Stimulated activated CD8-positive, alpha-beta memory T cell treated with anti-CD3 and anti-CD28 coated beads, Interleukin-7, amount 100 ng/mL, for 1 hour (primary cell): ENCODE measurements around the gene OR6A2.
"Not testable (repeated sequence)": the region's sequence is repeated elsewhere in the genome, so short reads cannot be mapped to it uniquely, and the experiment has no call there.

Experiments used
- DNase-seq, 2 donors: peaks; one replicate each; pipeline ENCODE4 v3.0.0-alpha.2; 2020; ENCODE audit warnings: low read depth in 2 of 2

Gene OR6A2

DNA sequence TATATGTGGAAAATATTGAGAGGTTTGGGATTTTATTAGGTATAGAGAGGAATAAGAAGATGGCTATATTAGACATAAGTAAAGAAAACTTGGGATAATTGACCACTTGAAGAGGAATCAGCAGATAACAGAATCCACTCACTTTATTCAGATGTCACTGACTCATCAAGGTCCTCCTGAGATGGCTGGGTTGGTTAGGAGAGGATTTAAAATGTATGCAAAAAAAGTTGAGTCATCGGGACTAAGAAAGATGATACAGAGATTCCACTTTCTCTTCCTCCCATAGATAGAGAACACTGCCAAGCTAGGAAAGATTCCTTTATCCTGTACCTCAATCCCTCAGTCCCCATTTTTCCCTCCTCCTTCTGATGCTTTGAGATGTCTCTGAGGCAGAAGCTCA lies at the start of gene OR6A2:
TSS of gene OR6A2 (minus strand) at position 288 of the 400 bp plus-strand sequence. CDS start 3,981 bp downstream, outside the sequence.
- no peak for DNase-seq

DNA sequence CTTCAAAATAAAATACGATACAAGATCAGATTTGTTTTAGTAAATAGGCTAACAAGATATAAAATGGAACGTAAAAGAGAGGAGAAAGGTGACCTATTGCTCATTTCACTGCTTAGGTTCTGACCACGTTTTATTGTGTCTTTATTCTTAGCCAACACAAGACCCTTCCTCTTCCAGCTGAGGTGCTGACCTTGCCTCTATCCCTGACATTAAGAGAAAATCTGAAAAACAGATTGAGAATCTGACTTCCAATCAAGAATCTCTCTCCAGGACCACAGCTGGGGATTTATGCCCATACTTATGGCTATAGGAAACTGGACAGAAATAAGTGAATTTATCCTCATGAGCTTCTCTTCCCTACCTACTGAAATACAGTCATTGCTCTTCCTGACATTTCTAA lies 45.9 kb upstream of the OR6A2 start, which contains the start of gene OR10A5:
TSS of gene OR10A5 (plus strand) at position 301 of the 400 bp plus-strand sequence. CDS start at position 301, 0 bp downstream.
- no peak for DNase-seq

- no peak for DNase-seq
Measured at GRCh38 chr11:6844356-6844755, 44.9 kb upstream of the OR6A2 start.

DNA sequence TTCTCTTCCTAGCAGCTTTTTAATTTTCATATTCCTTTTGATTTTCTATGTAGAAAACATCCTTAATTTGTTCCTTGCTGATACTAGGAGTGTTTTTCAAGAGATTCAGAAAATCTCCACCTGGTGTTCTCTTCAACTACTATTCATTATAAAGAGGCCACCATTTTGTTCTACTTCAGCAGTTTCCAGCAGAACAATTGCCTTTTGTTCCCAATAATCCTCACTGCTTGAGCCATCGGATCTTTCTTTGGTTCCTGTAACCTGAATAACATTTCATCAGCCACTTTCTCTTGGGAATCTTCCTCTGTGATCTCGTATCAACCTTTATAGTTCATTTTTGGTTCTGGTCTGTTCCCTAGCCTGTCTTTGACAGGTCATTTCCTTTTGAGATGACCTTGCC lies 44.2 kb upstream of the OR6A2 start:
- no peak for DNase-seq

DNA sequence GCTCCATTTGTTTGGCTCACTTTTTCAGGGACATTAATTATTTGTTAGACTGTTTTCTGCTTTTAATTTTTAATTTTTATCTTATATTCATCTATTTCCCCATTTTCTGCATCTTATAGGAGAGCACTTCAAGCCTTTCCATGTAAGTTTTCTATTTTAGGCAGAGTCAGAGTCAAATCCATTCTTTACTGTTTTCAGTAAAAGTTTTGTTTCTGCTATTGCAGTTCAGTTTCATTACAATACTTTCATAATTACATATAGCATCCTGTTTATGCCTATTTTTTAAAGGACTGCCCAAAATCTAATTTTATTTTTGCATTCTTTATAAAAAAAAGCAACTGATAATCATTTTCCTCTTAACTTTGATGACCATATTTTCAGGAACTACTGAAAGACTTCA lies 42.2 kb upstream of the OR6A2 start:
- no peak for DNase-seq

DNA sequence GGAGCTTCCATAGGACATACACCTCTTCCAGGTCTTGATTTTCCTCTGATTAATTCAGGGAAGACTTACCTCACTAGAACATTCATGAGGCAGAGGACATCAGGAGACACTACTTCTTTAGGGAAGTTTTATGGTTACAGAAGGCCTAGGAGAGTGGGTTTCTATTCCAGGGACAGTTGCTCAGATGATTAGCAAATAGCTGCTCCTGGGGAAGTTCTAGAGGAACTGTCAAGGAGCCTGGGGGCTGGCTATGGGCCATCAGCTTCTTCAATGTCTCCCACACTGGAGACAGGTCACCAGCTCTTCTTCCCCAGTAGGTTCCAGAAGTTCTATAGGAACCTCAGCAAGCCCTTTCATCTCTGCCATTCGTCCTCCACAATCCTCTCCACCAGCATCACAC lies 34.5 kb upstream of the OR6A2 start:
- no peak for DNase-seq

GRCh38 chr11:6833356-6833755 lies 33.9 kb upstream of the OR6A2 start:
- no peak for DNase-seq

- DNase-seq, result no peak
Measured at GRCh38 chr11:6828103-6828502, 28.6 kb upstream of the OR6A2 start.

DNA sequence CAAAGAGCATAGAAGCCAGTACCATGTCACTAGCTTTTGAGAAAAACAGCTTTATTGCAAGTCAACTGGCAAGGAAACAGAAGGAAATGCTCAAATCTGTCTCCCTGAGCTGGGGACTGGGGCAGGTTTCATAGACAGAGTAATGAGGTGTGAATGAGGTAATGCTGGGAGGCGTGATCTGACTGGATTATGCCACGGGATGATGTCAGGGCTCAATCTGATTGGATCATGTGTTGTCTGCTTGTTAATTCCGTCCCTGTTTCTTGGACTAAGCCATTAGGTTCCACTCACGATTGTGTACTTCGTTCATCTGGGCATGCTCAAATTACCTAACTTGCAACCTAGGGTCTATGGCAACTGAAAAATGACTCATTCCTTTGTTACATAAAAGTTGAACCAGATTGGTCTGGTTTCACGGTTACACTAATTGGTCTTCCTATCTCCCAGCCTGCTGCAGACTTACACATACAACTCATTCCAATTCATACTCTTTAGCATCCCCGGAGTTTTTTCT lies 25.8 kb upstream of the OR6A2 start:
- no peak for DNase-seq

DNA sequence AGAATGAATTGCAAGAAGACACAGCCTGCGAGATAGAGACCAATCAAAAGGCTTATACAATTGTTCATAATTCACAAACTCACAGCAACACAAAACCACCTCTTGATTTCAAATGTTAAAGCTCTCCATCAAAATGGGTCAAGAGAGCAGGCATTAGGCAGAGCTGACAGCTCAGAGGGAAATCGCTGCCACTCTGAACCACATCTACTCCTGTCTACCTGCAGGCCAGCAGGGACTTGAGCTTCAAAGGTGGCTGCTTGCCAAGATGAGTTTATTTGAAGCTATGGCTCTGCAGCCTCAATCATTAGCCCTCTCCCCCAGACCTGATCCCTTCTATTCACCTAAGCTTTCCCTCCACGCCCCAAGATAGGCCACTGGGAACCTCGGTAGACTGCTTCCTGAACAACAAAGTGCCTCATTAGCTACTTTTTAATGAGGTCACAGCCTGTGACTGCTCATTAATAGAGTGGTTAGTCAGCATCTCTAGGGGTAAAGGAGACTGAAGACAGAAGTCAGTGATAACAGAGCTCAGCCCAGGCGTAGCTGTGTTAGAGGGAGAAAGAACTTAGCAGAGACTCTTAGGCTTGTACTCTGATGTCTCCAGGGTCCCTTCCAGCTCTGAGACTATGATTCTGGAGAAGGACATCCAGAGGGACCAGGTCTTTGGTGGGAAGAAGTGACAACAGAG lies 24.8 kb upstream of the OR6A2 start:
- no peak for DNase-seq

- DNase-seq, result no peak
Measured at GRCh38 chr11:6818967-6819366, 19.5 kb upstream of the OR6A2 start.

DNA sequence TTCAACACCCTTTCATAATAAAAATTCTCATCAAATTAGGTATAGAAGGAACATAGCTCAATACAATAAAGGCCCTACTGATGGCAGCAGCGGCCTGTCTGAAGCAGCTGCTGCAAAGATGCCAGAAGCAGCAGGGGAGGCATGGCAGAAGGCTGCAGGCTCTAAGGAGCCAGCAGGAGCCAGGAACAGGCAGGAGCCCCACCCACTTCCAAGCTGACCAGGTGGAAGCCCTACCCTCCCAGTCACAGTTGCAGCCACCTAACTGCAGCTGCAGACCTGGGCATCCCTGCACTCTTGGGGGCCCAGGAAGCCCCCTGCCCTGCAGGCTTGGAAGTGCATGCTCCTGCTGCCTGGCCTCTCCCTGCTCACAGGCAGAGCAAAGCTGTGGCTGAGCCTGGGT lies 18.2 kb upstream of the OR6A2 start:
- DNase-seq, result no peak

DNA sequence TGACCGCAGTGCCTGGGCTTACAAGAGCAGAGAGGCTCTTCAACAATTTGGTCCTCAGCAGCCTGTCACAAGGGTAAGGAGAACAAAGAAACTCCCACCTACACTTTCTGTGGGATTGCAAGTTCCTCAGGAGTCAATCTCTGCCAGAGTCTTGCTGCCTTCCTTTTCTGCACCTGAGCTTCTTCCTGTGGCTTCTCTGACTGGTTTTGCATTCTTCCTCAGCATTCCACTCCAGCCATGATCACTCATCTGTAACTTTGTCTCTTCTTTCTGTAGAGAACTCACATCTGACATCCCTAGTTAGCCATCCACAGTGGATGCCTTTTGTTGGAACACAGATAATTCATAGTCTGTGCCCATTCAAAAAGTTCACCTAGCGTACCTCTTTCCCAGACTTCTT lies 14.2 kb upstream of the OR6A2 start:
- no peak for DNase-seq

DNA sequence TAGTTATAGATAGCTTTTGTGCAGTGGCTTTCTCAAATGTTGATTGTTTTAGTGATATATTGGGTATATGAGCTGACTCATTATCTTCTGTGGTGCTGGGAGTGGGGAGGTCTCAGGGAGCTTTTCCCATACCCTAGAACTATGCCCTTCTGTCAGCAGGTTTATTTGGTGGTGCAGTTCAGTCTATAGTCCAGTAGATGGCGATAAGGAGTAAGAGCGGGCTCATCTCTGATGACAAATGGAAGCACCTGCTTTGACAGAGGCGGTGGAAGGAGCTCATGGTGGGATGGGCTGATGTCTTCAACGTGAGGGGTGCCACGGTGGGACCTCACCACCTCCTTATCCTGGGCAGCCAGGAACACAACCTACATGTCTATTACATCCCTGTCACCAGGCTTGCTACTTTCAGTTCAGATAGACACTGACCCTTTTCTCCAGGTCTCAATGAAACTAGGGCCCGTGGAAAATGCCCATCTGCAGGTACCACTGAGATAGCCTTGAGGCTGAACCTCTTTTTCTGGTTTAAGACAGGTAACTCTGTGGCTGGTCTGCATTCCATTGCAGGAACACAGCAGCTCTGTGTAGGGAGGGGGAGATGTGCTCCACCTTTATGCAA lies 13.0 kb upstream of the OR6A2 start:
- DNase-seq, result no peak

GRCh38 chr11:6801075-6801474 lies 1.6 kb upstream of the OR6A2 start:
- not testable (repeated sequence) for DNase-seq

DNA sequence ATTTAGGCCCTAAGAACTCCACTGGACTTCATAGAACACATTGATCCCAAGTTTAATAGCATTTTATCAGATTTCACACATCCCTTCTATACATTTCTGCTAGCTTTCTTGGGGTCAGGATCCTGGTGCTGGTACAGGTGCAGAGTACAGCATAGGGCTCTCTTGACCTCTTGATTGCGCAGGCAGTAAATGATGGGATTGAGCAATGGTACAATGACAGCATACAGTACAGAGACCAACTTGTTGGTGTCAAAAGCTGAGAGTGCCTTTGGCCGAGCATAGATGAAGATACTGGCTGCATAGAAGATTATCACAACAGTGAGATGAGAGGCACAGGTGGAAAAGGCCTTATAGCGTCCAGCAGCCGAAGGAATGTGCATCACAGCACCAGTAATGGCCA lies 4.8 kb downstream of the OR6A2 start:
- DNase-seq, result no peak

DNA sequence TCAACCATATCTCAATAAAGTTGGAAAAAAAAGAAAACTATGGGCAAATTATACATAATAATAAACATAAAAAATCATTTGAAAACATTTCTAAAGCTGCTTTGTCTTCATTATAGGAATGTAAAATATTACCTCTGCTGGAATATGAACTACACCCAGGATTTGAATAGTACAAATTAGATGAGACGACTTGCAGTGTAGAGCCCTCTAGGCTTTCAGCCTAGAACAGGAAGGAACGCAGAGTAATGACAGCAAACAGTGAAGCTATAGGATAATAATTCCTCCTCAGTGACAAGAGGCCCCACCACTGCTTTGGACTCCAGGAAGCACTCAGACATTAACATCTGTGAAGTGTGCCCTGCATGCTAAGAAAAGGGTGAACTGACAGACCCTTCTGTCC lies 8.9 kb downstream of the OR6A2 start:
- DNase-seq, result no peak

DNA sequence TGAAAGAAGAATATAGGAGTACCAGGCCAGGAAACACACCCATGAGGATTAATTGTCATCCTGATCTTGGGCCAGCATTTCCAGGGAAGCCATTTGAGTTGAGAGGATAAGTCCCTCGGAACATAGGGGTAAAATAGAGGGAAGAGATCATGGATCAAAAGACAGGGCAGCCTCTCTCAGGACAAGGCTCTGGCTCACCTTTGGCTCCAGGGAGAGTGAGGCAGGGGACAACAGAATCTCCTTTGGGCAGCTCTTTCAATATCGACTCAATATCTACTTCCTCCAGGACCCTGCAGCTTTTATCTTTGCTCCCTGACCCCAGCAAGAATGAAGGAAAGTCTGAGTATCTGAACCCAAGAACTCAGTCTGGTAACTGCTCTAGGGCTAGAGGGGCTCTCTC lies 16.8 kb downstream of the OR6A2 start, which contains the start of gene OR2AG1:
TSS of gene OR2AG1 (plus strand) at position 301 of the 400 bp plus-strand sequence. CDS start 2,018 bp downstream, outside the sequence.
- DNase-seq, result no peak

DNA sequence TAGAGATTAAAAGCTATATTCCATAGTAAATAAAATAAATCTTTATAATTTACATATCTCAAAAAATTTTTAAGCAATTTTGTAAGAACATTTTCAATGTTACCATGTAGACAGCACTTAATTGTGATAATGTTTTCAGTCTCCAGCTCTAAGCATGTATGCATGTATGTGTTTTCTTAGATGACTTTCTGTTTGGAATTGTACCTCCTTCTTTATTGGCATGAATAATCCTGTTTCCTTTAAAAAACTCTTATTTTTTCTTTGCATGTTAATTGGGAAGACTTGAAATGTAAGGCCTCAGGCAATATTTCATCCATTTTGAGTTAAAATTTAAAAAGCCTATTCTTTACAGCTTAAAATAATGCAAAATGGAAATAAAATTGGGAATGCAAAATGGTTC lies 18.7 kb downstream of the OR6A2 start:
- DNase-seq, result no peak

- DNase-seq, result no peak
Measured at GRCh38 chr11:6778518-6778917, 21.0 kb downstream of the OR6A2 start.

- DNase-seq, result no peak
Measured at GRCh38 chr11:6771926-6772893, 27.3 kb downstream of the OR6A2 start, which contains the start of gene OR2AG2. OR2AG2 (minus strand) TSS chr11:6771976; CDS start chr11:6768957, 3,019 bp downstream.
